ENCODE results near the gene LYPD4.

- TF ChIP-seq EZH2phosphoT487 (IDR thresholded peaks at IDR 0.05; ENCODE audit: borderline replicate concordance, low read length) = no peak
- TF ChIP-seq, protein P1, sequence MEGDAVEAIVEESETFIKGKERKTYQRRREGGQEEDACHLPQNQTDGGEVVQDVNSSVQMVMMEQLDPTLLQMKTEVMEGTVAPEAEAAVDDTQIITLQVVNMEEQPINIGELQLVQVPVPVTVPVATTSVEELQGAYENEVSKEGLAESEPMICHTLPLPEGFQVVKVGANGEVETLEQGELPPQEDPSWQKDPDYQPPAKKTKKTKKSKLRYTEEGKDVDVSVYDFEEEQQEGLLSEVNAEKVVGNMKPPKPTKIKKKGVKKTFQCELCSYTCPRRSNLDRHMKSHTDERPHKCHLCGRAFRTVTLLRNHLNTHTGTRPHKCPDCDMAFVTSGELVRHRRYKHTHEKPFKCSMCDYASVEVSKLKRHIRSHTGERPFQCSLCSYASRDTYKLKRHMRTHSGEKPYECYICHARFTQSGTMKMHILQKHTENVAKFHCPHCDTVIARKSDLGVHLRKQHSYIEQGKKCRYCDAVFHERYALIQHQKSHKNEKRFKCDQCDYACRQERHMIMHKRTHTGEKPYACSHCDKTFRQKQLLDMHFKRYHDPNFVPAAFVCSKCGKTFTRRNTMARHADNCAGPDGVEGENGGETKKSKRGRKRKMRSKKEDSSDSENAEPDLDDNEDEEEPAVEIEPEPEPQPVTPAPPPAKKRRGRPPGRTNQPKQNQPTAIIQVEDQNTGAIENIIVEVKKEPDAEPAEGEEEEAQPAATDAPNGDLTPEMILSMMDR (conservative IDR thresholded peaks at IDR 0.05; ENCODE audit: low read depth, low read length) = no peak
These were observed 16.8 kb upstream of the LYPD4 start for GRCh38 chr19:41861116-41861768.
